ENCODE measurements around the gene NXPH3. TPM values are rescaled to one million over a fixed set of nuclear protein-coding genes. Genes with fewer than 3 reads are reported as not detected.

The NXPH3 gene
- total RNA-seq, 1 experiment from 2014 or later = 0.10 TPM

GRCh38 chr17:49552070-49552751, 23.5 kb upstream of the NXPH3 start:
- H3K27ac ChIP-seq (ENCODE audit: low read depth, low read length) = no peak overlapping the region
- intact Hi-C loops (cut with micrococcal nuclease) = no loop called here
- H3K4me1 ChIP-seq (ENCODE audit: control insufficient read depth in 1 of 2, insufficient read depth in 2 of 2, low read length in 2 of 2) = peaks cover 0 to 13% of the 10 kb centered on the region in 2 experiments; a peak in 1 of 4 replicates
- no peak overlapping the region for H2AFZ ChIP-seq (ENCODE audit: low read depth, low read length, poor library complexity, severe bottlenecking)
- RAD21 ChIA-PET (ENCODE audit: low non-redundant PET in 1 of 2, low total read pairs in 2 of 2, uncharacterized antibody in 2 of 2, unreplicated experiment in 2 of 2) = no interaction called here
- no peak for DNase-seq (ENCODE audit: low read depth, low spot score)
- ATAC-seq = no peak
- H4K20me1 ChIP-seq (ENCODE audit: insufficient read depth) = no peaks in the 10 kb centered on the region
- no peak for TF ChIP-seq JUND (IDR thresholded peaks at IDR 0.05)
- TF ChIP-seq CBX3 (IDR thresholded peaks at IDR 0.05; ENCODE audit: low read depth) = no peak
- TF ChIP-seq REST (IDR thresholded peaks at IDR 0.05; ENCODE audit: low read depth) = no peak
- no peak for TF ChIP-seq SRF (IDR thresholded peaks at IDR 0.05; ENCODE audit: low read depth)
- TF ChIP-seq SP1 (IDR thresholded peaks at IDR 0.05; ENCODE audit: low read depth) = no peak
- TF ChIP-seq ELF1 (IDR thresholded peaks at IDR 0.05; ENCODE audit: borderline replicate concordance, low read depth) = no peak
- TF ChIP-seq POLR2AphosphoS5 (IDR thresholded peaks at IDR 0.05; ENCODE audit: low read depth, low read length) = no peak
- TF ChIP-seq YY1 (IDR thresholded peaks at IDR 0.05; ENCODE audit: extremely low read depth, insufficient replicate concordance, low read depth, low read length) = no peak
- no peak for TF ChIP-seq CEBPB (IDR thresholded peaks at IDR 0.05; ENCODE audit: low read depth)
- TF ChIP-seq FOSL1 (IDR thresholded peaks at IDR 0.05; ENCODE audit: low read depth) = no peak
- TF ChIP-seq POLR2A (IDR thresholded peaks at IDR 0.05; ENCODE audit: borderline replicate concordance, extremely low read depth, insufficient read depth, insufficient read length) = no peak
- no peak for TF ChIP-seq ATF3 (IDR thresholded peaks at IDR 0.05)
- no peak for TF ChIP-seq ZNF274 (IDR thresholded peaks at IDR 0.05; ENCODE audit: low read depth, low read length)
- no peak for TF ChIP-seq EGR1 (IDR thresholded peaks at IDR 0.05; ENCODE audit: low read depth)
- no peak for TF ChIP-seq RAD21 (IDR thresholded peaks at IDR 0.05; ENCODE audit: low read depth)
- no peak for TF ChIP-seq EZH2 (IDR thresholded peaks at IDR 0.05)
- TF ChIP-seq CTCF (IDR thresholded peaks at IDR 0.05 in 2 of 3, conservative IDR thresholded peaks at IDR 0.05 in 1 of 3; ENCODE audit: borderline replicate concordance in 1 of 3, insufficient read depth in 1 of 3, low read depth in 2 of 3, low read length in 2 of 3) = no peak
- no peak for TF ChIP-seq SIN3A (IDR thresholded peaks at IDR 0.05; ENCODE audit: low read depth)
- TF ChIP-seq MAX (IDR thresholded peaks at IDR 0.05) = no peak
- no peaks in the 10 kb centered on the region for H3K9me2 ChIP-seq (ENCODE audit: insufficient read depth)
- no peaks in the 10 kb centered on the region for H3K36me3 ChIP-seq (ENCODE audit: control insufficient read depth in 1 of 2, insufficient read depth in 2 of 2, low read length in 2 of 2)
- BruUV-seq (replicated peaks) = no TSS peak
- CTCF ChIA-PET = no interaction called here
- no peaks in the 10 kb centered on the region for H3K9me3 ChIP-seq (ENCODE audit: control insufficient read depth in 1 of 2, insufficient read depth in 1 of 2, low read depth in 1 of 2, low read length in 2 of 2)
- H3K4me3 ChIP-seq (replicated peaks in 1 of 2; ENCODE audit: low read depth in 1 of 2, low read length in 2 of 2) = no peak overlapping the region
- H3K27me3 ChIP-seq (ENCODE audit: insufficient read depth, low read length) = no peaks in the 10 kb centered on the region
- H3K79me2 ChIP-seq (ENCODE audit: insufficient read depth, low read length) = no peaks in the 10 kb centered on the region
- POLR2A ChIA-PET = interaction anchor here (0.7 to 1.4 kb wide), 2 partner anchors 138 to 140 kb away, joined by 3 read pairs; partner anchors contain the start of gene PHB1
- H3K4me2 ChIP-seq (ENCODE audit: low read length) = no peak overlapping the region
- H3K9ac ChIP-seq (ENCODE audit: low read length) = no peak overlapping the region

All from HCT116 (cell line).